Stimulated activated CD8-positive, alpha-beta memory T cell treated with anti-CD3 and anti-CD28 coated beads, Interleukin-15, amount 100 ng/mL, for 4 hours (primary cell): ENCODE results near the gene ZNF326.
A peak's percentile ranks its signal among the peaks of the same experiment; 100 is the strongest.

Experiments
- DNase-seq, 2 donors: peaks; one replicate each; pipeline ENCODE4 v3.0.0-alpha.2; 2020; ENCODE audit warnings: low read depth in 2 of 2

Gene ZNF326, protein sequence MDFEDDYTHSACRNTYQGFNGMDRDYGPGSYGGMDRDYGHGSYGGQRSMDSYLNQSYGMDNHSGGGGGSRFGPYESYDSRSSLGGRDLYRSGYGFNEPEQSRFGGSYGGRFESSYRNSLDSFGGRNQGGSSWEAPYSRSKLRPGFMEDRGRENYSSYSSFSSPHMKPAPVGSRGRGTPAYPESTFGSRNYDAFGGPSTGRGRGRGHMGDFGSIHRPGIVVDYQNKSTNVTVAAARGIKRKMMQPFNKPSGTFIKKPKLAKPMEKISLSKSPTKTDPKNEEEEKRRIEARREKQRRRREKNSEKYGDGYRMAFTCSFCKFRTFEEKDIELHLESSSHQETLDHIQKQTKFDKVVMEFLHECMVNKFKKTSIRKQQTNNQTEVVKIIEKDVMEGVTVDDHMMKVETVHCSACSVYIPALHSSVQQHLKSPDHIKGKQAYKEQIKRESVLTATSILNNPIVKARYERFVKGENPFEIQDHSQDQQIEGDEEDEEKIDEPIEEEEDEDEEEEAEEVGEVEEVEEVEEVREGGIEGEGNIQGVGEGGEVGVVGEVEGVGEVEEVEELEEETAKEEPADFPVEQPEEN

DNA sequence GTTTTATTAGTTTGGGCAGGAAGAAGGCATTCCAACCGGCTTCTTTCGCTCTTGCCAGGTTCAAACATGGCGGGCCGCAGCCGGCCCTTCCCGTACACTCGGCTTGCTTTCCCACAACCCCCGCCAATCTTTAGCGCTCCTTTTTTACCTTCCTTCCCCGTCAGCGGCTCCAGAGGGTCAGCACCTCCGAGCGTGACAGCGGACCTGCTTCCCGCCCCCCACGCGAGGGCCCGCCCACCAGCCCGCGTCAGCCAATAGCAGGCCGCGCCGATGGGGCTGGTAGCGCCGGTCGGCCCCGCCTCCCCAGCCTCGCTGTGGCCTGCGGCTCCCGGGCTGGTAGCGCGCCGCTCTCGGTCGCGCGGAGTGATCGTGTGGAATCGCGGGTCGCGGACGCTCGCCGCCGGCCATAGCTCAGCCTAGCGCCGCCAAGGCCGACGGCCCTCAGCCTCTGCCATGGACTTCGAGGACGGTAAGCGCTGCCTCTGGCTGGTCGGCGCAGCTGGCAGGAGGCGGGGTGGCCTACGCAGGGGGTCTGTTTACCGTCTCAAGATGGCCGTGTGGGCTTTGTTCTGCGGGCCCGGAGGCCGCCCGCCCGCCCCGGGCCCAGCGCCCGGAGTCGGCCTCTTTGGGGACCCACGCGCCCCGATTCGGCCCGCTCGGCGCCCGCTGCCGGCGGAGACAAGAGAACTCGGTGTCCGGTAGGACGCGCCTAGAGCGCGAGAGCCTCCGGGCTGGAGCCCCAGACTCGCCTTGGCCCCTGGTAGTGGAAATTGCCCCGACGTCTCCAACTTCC is at the start of gene ZNF326:
ZNF326 (plus strand) TSS at position 306 of the 793 bp plus-strand sequence; CDS start at position 454, 148 bp downstream.
- DNase-seq, result peak; percentile 86 to 90

DNA sequence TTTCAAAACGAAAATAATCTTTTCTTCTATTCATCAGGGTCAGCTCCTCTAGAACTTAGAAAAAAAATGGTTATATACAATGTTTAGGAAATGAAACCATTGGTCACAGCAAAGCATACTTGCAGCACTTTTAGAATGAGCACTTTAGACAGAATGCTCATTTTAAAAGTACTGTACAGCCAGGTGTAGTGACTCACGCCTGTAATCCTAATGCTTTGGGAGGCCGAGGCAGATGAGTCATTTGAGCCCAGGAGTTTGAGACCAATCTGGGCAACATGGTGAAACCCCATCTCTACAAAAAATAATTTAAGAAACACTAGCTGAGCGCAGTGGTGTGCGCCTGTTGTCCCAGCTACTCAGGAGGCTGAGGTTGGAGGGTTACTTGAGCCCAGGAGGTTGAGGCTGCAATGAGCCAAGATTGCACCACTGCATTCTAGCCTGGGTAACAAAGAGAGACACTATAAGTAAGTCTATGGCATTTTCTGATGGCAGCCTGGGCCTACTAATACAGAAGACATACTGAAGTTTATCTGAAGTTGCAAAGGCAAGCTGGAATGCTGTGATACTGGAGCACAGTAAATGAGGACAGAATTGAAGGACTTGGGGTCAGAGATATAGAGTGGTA is 48.9 kb upstream of the ZNF326 start:
- DNase-seq, result no peak

DNA sequence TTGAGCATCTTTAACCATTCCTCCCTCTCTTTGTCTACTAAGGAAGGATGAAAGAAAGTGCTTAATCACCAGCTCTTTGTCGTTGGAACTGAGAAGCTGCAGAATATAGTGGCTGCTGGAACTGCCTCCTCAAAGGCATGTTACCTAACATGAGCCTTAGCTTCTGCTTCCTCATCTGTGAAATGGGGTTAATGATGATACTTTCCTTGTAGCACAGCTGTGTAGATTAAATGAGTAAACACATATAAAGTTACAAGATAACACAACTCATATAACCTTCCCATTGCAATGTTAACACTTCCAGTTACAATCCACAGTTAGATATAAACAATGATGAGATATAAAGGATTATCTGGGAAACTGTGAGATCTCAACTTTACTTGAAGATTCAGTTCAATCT is 48.4 kb upstream of the ZNF326 start:
- no peak for DNase-seq

DNA sequence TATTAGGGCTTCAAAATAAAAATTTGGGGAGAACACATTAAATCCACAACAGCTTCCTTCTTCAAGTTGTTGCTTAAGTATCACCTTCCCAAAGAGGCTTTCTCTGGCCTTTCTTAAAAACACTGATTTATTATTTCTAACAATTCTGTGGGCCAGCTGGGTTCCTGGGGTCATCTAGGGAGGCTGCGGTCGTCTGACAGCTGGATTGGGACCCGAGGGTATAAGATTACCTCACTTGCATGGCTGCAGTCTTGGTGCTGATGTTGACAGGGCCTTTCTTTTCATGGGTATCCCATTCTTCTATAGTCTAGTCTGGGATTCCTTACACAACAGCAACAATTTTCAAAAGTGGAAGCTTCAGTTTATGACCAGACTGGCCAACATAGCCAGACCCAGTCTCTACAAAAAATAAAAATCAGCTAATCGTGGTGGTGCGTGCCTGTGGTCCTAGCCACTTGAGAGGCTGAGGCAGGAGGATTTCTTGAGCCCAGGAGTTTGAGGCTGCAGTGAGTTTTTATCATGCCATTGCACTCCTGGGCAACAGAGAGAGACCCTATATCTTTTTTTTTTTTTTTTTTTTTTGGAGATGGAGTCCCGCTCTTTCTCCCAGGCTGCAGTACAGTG is 46.1 kb upstream of the ZNF326 start:
- no peak for DNase-seq

DNA sequence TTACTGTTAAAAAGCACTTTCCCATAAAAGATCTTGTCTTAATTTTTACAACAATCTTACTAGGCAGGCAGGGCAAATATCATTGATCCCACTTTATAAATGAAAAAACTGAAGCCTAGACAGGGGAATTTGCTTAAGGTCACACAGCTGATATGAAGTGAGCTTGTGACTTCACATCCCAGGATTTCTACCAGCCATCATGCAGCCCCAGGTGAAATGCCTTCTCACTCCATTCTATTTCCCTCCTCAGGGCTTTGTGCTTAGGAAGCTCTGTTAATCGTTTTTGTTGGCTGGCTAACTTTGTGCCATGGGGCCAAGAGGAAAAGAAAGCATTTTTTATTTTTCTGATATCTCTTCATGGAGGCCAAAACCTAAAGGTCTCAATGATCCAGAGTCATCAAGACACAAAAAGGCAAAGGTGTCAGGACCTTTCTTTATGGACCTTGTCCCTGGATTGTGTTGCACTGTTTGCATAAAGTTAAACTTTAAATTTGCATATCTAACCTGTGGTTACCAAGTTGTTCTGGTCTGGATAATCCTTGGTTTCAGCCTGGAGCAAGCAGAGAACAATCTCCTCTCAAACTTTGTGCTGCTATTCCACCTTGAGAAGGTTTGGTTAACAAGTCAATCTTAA is 44.8 kb upstream of the ZNF326 start:
- no peak for DNase-seq

DNA sequence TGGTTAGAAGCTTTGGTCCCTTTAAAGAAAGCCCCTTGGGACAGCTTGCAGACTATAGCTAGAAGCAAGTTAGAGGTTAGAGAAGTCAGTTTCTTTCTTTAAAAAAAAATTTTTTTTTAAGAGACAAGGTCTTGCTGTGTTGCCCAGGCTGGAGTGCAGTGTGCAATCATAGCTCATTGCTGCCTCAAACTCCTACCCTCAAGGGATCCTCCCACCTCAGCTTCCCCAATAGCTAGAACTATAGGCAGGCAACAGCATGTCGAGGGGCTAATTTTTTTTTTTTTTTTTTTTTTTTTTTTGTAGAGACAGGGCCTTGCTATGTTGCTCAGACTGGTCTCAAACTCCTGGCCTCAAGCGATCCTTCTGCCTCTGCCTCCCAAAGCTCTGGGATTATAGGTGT is 44.2 kb upstream of the ZNF326 start:
- no peak for DNase-seq

DNA sequence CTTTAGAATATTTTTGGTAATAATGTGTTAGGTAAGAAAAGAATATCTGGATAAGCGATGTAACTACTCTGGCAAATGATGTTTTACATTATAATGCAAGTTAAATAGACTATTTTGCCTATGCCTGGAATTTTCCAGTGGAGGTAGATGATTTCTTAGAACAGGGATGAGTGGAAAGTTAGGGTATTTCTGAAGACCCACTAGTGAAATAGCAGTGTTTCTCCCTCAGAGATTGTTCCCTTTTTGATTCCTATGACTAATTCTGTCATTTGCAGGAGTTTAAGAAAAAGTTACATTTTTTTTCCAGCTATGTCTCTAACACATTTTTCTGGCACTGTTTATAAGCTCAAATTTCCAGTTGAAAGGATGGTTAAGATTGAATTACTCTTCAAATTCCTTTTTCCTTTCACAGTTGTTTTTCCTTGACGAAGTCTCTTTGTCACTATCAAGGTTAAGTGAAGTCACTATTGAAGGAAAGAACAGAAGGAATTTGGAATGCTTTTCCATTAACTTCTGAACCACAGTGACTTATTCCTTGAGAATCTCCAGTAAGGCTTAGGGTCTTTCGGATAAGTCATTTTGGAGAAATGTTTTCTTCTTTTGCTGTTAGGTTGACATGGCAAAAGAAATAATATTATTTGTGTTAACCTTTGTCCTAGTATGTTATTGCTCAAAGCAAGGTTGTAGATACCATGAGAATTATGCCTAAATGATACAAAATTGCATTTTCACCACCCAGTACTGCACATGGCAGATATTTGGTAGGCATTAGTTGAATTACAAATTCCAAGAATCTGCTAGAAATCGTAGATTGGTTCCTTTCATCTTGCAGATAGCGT is 42.9 kb upstream of the ZNF326 start:
- no peak for DNase-seq

DNA sequence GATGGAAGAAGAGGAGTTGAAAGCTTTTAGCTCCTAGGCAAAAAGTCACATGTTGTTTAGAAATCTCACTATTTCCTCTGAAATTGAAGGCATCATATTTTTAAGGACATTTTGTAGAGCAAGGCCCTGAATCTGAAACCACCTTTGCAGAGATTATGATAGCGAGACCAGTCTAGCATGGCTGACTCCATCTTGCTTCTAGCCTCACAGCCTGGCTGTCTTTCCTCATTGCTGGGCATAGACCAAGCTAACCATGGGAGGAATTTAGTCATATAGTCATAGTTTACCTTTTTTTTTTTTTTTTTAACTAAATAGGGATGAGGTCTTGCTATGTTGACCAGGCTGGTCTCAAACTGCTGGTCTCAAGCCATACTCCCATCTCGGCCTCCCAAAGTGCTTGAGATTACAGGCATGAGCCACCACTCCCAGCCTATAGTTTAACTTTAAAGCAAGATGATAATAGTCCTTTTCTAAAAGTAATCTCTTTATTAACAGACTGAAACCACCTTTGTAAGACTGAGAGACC is 42.2 kb upstream of the ZNF326 start:
- no peak for DNase-seq

DNA sequence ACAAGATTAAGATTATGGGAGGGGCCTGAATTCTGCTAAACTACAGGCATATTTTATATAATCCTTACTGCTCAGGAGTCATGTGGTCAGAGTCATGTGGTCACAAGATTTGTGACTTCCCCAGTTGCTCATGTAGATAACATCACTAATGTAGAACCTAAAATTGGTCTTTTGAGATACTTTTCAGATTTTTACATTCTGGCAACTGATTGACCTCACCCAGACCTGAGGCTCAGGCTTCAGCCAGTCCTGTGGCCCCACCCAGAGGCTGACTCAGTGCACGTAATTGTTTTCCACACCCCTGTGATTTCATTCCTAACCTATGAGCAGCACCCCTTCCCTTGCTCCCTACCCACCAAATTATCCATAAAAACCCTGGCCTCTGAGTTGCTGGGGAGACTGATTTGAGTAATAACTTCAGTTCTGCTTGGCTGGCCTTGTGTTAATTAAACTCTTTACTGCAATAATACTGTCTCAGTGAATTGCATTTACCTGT is 41.7 kb upstream of the ZNF326 start:
- no peak for DNase-seq

DNA sequence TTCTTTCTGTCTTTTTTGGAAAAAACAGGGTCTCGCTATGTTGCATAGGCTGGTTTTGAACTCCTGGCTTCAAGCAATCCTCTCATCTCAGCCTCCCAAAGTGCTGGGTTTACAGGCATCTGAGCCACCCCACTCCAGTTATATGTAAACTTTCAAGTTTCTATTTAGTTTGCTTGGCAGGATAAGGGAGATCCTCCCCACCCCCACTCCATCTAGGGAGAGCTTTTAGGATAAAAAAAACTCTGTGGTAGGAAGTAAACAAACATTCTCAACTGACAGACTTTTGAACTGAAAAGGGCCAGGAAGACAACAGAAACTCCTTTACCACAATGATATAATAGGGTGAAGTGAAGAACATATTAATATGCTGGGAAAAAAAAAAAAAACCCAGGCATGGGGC is 41.0 kb upstream of the ZNF326 start:
- DNase-seq, result no peak

DNA sequence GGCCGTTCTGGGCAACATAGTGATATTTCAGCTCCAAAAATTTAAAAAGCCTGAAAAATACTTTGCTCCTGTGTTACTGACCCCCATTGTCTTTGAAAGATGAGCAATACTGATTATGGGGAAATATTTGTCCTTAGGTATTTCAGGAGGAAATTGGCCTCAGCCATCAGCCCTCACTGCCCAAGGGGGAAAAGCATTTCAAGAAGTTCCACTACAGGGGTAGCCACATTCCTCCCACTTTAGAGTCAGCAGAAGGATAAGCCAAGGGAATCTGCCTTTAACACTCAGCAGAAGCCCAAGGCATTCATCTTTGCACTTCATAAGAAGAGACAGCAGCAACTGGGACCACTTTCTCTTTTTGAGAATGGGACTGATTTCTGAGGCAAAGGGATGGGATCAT is 40.5 kb upstream of the ZNF326 start:
- DNase-seq, result no peak

DNA sequence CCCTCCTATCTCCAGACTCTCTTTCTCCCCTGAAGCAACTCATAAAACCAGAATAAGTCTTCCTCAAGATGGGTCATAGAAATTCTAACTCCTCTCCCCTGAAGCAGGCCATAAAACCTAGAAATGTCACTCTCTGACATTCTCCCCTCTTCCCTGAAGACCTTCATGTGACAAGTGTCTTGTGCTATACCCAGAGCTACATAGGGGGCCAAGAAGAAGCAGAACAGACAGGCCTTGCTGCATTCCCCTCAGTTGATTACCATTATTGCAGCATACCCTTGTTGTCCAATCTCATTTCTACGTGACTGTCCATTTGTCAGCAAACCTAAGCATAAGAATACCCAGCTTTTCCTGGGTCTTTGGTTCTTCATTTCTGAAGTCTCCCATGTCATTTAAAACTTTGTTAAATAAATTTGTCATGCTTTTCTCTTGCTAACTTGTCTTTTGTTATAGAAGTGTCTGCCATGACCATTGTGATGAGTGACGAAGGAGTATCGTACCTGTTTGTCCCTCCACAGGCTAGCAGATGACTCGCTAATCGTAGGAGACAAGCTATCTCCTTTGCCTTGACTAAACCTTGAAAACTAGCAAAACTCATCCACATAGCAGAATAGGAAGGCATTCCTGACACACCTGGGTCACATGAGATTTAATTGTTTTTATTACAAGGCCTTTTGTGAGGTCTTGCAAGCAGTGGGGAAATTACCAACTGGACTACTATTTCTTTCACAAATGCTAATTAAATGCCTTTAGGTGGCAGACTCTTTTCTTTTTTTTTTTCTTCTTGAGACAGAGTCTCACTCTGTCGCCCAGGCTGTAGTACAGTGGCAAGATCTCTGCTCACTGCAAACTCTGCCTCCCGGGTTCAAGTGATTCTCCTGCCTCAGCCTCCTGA is 39.4 kb upstream of the ZNF326 start:
- no peak for DNase-seq

DNA sequence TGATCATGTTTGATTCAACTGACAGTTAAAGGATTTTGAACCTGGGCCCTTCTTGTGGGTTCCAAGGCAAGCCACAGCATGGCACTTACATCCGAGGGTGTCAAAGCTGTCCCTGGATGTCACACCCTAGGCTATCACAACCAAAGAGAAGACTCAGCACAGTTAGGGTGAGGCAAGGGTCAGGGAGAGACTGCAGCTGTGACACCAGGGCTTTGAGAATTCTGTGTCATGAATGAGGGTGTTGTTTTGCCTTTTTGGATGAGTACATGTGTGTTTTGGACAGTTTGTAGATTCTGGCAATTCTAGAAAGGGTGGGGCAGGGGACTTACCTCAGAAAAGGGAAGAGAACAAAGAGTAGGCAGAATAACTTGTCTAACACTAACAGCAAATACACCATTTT is 37.8 kb upstream of the ZNF326 start:
- no peak for DNase-seq

DNA sequence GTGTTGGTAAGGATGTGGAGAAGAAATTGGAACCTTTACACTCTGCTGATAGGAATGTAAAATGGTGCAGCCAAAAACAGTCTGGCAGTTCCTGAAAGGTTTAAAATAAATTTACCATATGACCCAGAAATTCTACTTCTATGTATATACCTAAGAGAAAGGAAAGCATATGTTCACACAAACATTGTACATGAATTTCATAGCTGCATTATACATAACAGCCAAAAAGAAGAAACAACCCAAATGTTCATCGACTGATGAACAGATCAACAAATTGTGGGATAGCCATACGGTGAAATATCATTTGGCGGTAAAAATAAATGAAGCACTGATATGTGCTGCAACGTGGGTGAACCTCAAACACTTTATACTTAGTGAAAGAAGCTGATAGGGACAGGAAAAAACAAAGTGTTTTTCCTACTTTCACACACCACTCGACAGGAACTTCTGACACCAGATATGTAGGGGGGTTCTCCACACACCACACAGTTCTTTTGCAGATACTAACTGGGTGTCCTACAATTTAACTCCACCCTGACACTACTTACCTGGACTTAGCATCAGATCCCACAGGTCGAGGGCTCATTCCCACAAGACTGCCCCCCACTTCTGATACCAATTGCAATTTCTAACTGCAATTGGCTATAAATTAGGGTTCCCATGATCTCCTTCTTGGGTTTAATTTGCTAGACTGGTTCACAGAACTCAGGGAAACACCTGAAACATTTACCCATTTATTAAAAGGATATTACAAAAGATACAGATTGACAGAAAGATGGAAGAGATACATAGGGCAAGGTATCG is 35.9 kb upstream of the ZNF326 start:
- DNase-seq, result no peak

DNA sequence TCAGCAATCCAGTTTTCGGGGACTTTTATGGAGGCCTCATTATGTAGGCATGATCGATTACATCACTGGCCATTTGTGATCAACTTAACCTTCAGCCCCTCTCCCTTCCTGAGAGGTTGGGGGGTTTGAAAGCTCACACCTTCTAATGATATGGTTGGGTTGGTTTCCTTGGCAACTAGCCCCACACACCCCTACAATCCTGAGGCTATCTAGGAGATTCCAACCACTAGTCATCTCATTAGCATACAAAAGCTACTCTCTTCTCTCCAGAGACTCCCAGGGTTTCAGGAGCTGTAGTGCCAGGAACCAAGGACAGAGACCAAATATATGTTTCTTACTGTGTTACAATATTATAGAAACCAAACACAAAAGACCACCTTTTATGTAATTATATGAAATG is 35.2 kb upstream of the ZNF326 start:
- no peak for DNase-seq

DNA sequence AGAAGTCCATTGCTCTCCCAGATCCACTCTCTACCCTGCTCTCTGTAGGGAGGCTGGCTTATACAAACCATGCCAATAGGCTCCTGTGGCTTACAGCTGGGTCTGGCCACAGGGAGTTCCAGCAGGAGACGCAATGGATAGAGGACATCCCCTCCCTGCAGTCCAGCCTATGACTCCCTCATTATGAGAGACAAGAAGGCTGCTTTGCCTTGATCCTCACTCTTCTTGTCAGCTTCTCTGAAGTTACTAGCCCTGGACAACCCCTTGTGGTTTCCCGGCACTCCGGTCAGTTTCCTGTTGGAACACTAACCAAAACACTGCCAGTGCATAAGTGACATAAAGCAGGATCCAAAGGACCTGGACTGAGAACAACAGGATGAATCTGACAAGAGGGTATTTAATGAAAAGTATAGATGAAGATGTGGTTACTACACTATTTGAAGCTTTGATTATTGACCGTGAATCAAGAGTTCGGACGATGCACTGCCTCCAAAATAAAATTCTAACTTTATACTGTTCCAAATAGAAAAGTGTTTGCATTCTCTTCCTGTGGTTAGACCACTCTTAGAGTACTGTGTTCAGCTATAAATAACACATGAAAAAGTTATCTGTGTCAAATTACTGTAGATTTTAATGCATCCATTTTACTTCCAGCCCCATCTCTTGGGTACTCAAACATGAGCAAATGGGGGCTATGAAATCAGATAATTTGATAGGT is 32.7 kb upstream of the ZNF326 start:
- no peak for DNase-seq

DNA sequence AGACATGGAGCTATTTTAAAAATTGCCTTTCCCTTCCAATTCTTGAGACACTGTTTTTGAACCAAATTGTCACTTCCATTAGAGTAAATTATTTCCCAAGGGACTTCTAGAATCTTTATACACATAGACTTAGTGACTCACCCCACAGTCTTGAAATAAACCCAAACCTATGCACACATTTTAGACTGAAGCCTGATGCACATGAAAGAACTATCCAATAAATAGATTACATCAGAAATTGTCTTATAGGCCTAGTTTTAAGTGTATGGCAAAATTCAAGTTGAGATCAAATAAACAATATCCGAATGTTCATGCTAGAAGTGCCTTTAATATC is 32.2 kb upstream of the ZNF326 start:
- no peak for DNase-seq
